ENCODE data around the gene BCDIN3D. TPM values are rescaled to one million over a fixed set of nuclear protein-coding genes. Genes with fewer than 3 reads are reported as not detected.
"Not testable (repeated sequence)": the region's sequence is repeated elsewhere in the genome, so short reads cannot be mapped to it uniquely, and the experiment has no call there.

BCDIN3D gene
- polyA plus RNA-seq, 4 donors, result 7.9 to 8.5 (median 8.3) TPM

- no peak for DNase-seq (ENCODE audit: low read depth in 4 of 4, low spot score in 3 of 4)
Measured at GRCh38 chr12:49863946-49864797, 21.3 kb upstream of the BCDIN3D start.

DNA sequence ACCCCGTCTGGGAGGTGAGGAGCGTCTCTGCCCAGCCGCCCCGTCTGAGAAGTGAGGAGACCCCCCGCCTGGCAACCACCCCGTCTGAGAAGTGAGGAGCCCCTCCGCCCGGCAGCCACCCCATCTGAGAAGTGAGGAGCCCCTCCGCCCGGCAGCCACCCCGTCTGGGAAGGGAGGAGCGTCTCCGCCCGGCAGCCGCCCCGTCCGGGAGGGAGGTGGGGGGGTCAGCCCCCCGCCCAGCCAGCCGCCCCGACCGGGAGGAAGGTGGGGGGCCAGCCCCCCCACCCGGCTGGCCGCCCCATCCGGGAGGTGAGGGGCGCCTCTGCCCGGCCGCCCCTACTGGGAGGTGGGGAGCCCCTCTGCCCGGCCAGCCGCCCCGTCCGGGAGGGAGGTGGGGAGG lies 18.0 kb upstream of the BCDIN3D start:
- DNase-seq (ENCODE audit: low read depth in 4 of 4, low spot score in 3 of 4), result not testable (repeated sequence)

- not testable (repeated sequence) for DNase-seq (ENCODE audit: low read depth in 4 of 4, low spot score in 3 of 4)
Measured at GRCh38 chr12:49855890-49856289, 13.0 kb upstream of the BCDIN3D start.

GRCh38 chr12:49854976-49855375 lies 12.1 kb upstream of the BCDIN3D start:
- DNase-seq (ENCODE audit: low read depth in 4 of 4, low spot score in 3 of 4), result no peak

GRCh38 chr12:49853671-49854070 lies 10.8 kb upstream of the BCDIN3D start:
- no peak for DNase-seq (ENCODE audit: low read depth in 4 of 4, low spot score in 3 of 4)

- DNase-seq (ENCODE audit: low read depth in 4 of 4, low spot score in 3 of 4), result no peak
Measured at GRCh38 chr12:49847161-49847560, 4.3 kb upstream of the BCDIN3D start.

- no peak for DNase-seq (ENCODE audit: low read depth in 4 of 4, low spot score in 3 of 4)
Measured at GRCh38 chr12:49846032-49846431, 3.1 kb upstream of the BCDIN3D start.

- no peak for DNase-seq (ENCODE audit: low read depth in 4 of 4, low spot score in 3 of 4)
Measured at GRCh38 chr12:49843876-49844437, 1.1 kb upstream of the BCDIN3D start.

GRCh38 chr12:49843411-49843810 lies 505 bp upstream of the BCDIN3D start:
- no peak for DNase-seq (ENCODE audit: low read depth in 4 of 4, low spot score in 3 of 4)

DNA sequence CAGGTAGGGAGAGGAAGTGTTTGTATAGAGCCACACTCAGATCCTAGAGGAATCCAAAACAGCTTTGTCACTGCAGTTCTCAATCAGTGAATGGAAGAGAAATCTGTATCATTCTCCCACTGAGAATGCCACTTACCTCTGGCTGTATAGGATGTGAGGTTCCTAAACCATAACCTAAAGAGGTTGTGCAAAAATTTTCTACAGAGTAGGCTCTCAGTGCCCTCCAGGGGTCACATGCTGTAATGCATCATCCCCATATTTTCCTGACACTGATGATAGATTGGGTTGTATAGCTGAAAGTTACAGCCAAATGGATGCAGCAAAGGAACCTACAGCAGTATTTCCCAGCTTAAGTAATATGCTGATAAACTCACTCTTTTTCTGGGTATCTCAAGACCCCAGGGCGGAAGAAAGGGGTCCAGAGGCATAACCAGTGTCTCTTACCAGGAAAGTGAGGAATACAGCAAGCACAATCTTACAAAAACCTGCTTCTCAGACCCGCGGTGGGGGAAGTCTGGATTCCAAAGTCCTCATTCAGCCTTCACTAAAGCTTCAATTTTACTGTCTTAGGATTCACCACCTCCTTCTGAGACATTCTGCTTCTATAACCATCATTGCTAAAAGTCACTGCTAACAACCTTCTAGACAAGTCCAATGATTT lies 3.8 kb downstream of the BCDIN3D start:
- no peak for DNase-seq (ENCODE audit: low read depth in 4 of 4, low spot score in 3 of 4)

DNA sequence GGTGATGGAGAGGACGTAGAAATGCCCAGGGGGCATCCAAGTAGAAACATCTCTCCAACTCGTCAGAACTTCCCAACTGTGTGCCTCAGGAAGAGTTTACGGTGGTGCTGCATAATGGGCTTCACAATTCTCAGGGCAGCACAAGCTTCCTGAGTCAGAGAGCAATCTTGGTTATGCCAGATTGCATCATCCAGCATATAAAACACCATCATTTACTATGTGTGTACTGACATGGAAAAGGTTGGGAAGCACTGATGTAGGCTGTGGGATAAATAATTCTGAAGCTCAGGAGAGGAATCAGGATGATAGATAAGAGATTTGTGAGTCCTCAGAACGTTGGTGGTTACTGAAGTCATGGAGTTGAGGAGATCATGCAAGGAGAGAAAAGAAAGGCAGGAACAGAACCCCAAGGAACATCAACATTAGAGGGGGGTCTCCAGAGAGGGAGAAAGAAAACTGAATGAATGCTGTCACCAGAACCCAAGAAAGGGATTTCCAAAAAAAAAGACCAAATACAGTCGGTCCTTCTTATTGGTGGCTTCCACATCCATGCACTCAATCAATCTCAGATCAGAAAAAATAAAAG lies 10.0 kb downstream of the BCDIN3D start:
- no peak for DNase-seq (ENCODE audit: low read depth in 4 of 4, low spot score in 3 of 4)

DNA sequence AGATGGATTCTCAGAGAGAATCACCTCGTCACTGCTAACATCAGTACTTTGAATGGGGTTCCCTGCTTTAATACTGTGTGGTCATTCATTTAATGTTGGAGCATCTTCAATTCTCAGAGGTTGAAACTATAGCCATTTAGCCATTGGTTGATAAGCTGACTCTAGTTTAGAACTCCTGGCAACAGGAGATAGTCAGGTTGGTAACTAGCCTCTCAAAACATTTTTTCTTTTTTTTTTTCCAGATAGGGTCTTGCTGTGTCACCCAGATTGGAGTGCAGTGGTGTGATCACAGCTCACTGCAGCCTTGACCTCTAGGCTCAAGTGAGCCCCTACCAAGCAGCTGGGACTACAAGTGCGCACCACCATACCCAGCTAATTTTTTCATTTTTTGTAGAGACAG lies 11.2 kb downstream of the BCDIN3D start:
- no peak for DNase-seq (ENCODE audit: low read depth in 4 of 4, low spot score in 3 of 4)

GRCh38 chr12:49828133-49829091 lies 14.5 kb downstream of the BCDIN3D start, which contains the start of gene NCKAP5L:
NCKAP5L (minus strand) TSS chr12:49828413; CDS start chr12:49804044, 24,369 bp downstream.
- DNase-seq (ENCODE audit: low read depth in 4 of 4, low spot score in 3 of 4), result peak; percentile 92 to 95 (median 94)

DNA sequence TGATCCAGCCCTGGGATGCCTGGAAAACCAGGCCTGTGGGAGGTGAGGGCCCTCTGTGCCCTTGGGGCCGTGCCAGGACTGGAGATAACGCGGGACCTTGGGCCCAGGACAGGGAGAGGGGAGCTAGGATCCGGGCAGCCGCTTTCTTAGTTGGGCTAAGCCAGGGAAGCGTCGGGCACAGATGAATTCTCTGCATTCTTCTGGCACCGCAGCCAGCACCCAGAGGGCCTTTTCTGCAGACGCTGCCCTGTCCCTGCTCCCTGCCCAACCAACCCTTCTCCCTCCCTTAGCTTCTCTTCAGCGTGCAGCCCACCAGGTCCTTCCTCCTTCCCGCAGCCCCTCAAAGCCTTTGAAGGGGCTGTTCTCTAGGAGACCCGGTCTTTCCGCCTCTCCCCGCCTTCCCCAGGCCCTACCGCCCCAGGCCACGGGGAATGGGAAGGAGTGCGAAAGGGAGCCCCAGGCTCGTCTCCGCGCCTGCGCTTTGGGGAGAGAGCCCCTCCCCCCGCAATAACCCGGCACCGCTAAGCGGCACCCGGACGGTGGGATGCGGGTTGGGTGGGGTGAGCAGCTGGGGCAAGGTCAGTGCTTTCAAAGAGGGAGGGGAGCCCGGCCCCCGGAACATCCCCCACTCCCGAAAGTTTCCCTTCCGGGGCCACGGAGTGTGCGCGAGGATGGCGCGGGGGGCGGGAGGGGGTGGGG lies 15.4 kb downstream of the BCDIN3D start:
- no peak for DNase-seq (ENCODE audit: low read depth in 4 of 4, low spot score in 3 of 4)

DNA sequence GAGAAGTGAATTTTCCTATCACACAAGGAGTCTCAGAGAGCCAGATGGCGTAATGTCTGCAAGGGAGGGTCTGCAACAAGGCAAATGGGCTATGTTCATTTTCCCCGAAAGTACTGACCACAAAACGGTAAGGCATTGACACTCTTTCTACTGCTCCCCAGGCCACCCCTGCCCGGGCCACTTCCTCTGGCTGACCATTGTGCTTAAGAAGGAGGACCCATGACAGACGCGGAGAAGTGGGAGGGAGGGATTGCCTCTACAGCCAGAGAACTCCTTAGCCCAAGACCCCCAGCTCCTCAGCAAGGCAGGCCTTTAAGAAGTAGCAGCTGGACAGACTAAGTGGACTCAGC lies 15.9 kb downstream of the BCDIN3D start:
- DNase-seq (ENCODE audit: low read depth in 4 of 4, low spot score in 3 of 4), result no peak

DNA sequence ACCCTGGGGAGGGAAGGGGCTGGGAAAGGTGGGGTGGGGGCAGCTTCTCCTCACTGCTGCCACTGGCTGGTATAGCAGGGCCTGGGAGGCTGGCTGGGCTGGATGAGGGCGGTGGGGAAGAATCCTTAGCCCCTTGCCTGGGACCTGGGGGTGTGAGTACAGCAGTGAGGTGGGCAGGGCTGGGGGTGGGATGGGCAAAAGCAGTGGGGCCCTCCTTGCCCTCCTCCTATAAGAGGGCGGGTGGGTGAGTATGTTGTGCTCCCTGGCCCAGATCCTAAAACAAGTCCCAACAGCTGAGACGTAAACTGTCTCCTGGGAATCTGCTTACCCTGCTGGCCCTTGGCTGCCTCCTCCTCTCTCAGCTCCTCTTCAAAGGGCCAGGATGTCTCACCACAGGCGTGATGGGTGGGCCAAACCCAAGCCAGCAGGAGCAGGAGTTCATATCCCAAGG lies 16.9 kb downstream of the BCDIN3D start:
- DNase-seq (ENCODE audit: low read depth in 4 of 4, low spot score in 3 of 4), result no peak

DNA sequence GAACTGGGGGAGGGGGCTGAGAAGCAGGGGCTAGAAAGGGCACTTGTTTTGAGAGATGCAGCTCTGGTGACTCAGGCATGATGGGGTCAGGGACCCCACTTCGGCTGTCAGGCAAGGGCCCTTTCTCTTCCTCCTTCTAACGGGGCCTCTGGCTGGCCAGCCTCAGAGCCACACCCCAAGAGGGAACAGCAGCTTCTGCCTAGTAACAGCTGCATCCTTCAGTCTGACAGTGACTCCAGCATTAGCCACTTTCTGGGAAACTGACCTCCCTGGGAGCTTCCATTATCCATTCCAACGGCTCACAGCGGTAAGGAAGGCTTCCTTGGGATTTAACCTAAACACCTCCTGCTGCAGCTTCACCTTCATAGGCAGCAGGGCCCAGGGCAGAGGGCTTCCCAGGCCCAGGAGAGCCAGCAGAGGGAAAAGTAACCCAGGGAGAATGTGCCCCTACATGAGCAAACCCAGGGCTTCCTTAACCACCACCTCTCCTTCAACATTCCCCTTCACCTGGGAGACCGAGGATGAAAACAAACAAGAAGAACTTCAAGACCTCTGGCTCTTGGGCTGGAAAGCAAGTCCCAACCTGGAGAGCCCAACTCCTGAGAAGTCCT lies 17.4 kb downstream of the BCDIN3D start:
- no peak for DNase-seq (ENCODE audit: low read depth in 4 of 4, low spot score in 3 of 4)

DNA sequence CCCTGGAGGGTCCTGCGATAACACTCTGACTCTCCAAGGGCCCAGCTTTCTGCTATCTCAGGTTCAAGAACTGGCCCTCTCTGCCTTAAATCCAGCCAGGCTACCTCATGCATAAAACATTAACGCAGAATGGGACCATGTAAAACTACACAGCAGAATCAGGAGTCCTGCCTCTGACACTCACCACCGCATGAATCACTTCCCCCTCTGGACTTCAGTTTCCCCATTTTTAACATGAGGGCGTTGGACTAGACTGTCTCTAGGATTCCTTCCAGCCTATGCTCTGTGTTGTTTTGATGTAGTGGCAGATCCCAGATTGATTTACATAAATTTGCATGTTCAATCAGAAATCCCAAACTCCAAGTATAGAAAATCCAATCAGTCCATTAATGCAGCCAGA lies 18.0 kb downstream of the BCDIN3D start:
- DNase-seq (ENCODE audit: low read depth in 4 of 4, low spot score in 3 of 4), result no peak

GRCh38 chr12:49824416-49824815 lies 18.5 kb downstream of the BCDIN3D start:
- no peak for DNase-seq (ENCODE audit: low read depth in 4 of 4, low spot score in 3 of 4)
